Natural killer cell treated with Interleukin-12 subunit alpha and Interleukin-12 subunit beta and Interleukin-15 and Interleukin-18, amount 100 ng/mL, for 72 hours (primary cell): ENCODE measurements around the gene NAP1L4. TPM values are rescaled to one million over a fixed set of nuclear protein-coding genes. Genes with fewer than 3 reads are reported as not detected.
A peak's percentile ranks its signal among the peaks of the same experiment; 100 is the strongest.
"Not testable (repeated sequence)": the region's sequence is repeated elsewhere in the genome, so short reads cannot be mapped to it uniquely, and the experiment has no call there.

Experiments
- ATAC-seq, 2 donors: fragments of 150-1000 bp; cut with Tn5 transposase in 1 of 2; sonication (Bioruptor Pico), chemical (Tn5 transposase) in 1 of 2; 2 replicates each; pipeline ENCODE4 v1.10.0; 2021
- DNase-seq: peaks from one replicate; pipeline ENCODE4 v3.0.0; 2022; ENCODE audit warnings: low spot score
- H3K27ac Mint-ChIP-seq, 2 donors: 1 replicate in 1 of 2; 2 replicates in 1 of 2; pipeline ENCODE4 v1.8.0; 2022; ENCODE audit warnings: mixed read lengths in 2 of 2, mild to moderate bottlenecking in 1 of 2, moderate library complexity in 1 of 2
- H3K27me3 Mint-ChIP-seq, 2 donors: 1 replicate in 1 of 2; 2 replicates in 1 of 2; pipeline ENCODE4 v1.8.0; 2022; ENCODE audit warnings: mixed read lengths in 2 of 2
- H3K36me3 Mint-ChIP-seq: one replicate; pipeline ENCODE4 v1.8.0; 2022; ENCODE audit warnings: mixed read lengths
- H3K4me1 Mint-ChIP-seq, 2 donors: 1 replicate in 1 of 2; 2 replicates in 1 of 2; pipeline ENCODE4 v1.8.0; 2022; ENCODE audit warnings: low read depth in 2 of 2, mixed read lengths in 2 of 2, mild to moderate bottlenecking in 1 of 2
- H3K4me3 Mint-ChIP-seq: one replicate; pipeline ENCODE4 v1.8.0; 2022; ENCODE audit warnings: mixed read lengths
- H3K9me3 Mint-ChIP-seq: 2 replicates; pipeline ENCODE4 v1.8.0; 2022; ENCODE audit warnings: mixed read lengths
- total RNA-seq, 2 donors: library from RNA; stranded (reverse); gene quantifications; one replicate each; pipeline ENCODE4 v1.2.3, GENCODE V29; 2022

Gene NAP1L4
- total RNA-seq, 2 donors from 2014 or later: 160 to 222 TPM

GRCh38 chr11:2938458-2939418, 53.4 kb downstream of the NAP1L4 start:
- DNase-seq, H3K27me3 Mint-ChIP-seq, ATAC-seq: not testable (repeated sequence)
- Mint-ChIP-seq H3K4me3 (peak overlapping the region; percentile 5), H3K9me3 (peaks cover 14% of the 10 kb centered on the region), H3K27ac (peak overlapping the region; percentile 40 to 75), H3K4me1 (peaks cover 7 to 15% of the 10 kb centered on the region in 2 donors), H3K36me3 (peaks cover 20% of the 10 kb centered on the region)

DNA sequence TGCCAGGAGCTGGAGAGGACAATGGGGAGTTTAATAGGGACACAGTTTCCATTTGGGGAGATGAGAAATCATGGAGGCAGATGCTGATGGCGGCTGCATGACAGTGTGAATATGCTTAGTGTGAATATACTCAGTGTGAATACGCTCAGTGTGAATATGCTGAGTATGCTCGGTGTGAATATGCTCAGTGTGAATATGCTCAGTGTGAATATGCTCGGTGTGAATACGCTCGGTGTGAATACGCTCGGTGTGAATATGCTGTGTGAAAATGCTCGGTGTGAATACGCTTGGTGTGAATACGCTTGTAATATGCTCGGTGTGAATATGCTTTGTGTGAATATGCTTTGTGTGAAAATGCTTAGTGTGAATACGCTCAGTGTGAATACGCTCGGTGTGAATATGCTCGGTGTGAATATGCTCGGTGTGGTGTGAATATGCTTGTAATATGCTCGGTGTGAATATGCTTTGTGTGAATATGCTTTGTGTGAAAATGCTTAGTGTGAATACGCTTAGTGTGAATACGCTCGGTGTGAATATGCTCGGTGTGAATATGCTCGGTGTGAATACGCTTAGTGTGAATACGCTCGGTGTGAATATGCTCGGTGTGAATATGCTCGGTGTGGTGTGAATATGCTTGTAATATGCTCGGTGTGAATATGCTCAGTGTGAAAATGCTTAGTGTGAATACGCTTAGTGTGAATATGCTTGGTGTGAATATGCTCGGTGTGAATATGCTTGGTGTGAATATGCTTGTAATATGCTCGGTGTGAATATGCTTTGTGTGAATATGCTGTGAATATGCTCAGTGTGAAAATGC, 54.3 kb downstream of the NAP1L4 start:
- ATAC-seq, H3K4me3 Mint-ChIP-seq, DNase-seq, H3K27me3 Mint-ChIP-seq: not testable (repeated sequence)
- Mint-ChIP-seq H3K9me3 (peaks cover 14% of the 10 kb centered on the region), H3K27ac (peak overlapping the region; percentile 40 to 75), H3K4me1 (peaks cover 7 to 18% of the 10 kb centered on the region in 2 donors), H3K36me3 (peaks cover 20% of the 10 kb centered on the region)

GRCh38 chr11:2934611-2935239, 57.4 kb downstream of the NAP1L4 start:
- Mint-ChIP-seq H3K36me3 (peaks cover 20% of the 10 kb centered on the region), H3K27me3 (no peaks in the 10 kb centered on the region), H3K9me3 (peaks cover 14% of the 10 kb centered on the region), H3K27ac (no peak overlapping the region), H3K4me1 (peaks cover 17 to 28% of the 10 kb centered on the region in 2 donors), H3K4me3 (no peak overlapping the region)
- DNase-seq (peak; percentile 62), ATAC-seq (no peak)

DNA sequence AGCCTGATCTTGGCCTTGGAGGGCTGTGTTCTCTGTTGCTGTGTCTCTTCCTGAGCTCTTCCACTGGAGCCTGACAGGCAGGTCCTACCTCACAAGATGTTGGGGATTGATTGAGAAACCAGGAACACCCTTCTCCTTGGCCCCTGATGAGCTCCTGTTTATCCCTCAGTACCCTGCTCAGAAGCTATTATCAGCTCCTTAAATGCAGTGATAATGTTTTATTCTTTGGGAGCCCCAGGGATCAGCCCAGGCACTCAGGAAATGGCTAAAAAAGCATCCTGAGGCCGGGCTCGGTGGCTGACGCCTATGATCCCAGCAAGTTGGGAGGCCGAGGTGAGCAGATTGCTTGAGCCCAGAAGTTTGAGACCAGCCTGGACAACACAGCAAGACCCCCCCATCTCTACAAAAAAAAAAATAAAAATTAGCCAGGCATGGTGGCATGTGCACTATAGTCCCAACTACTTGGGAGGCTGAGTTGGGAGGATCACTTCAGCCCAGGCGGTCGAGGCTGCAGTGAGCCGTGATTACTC, 58.0 kb downstream of the NAP1L4 start:
- Mint-ChIP-seq H3K4me1 (peaks cover 16 to 27% of the 10 kb centered on the region in 2 donors), H3K4me3 (no peak overlapping the region), H3K36me3 (peaks cover 20% of the 10 kb centered on the region), H3K27me3 (no peaks in the 10 kb centered on the region), H3K9me3 (peaks cover 14% of the 10 kb centered on the region), H3K27ac (peak overlapping the region; percentile 60 to 78)
- ATAC-seq (no peak), DNase-seq (peak; percentile 51)

DNA sequence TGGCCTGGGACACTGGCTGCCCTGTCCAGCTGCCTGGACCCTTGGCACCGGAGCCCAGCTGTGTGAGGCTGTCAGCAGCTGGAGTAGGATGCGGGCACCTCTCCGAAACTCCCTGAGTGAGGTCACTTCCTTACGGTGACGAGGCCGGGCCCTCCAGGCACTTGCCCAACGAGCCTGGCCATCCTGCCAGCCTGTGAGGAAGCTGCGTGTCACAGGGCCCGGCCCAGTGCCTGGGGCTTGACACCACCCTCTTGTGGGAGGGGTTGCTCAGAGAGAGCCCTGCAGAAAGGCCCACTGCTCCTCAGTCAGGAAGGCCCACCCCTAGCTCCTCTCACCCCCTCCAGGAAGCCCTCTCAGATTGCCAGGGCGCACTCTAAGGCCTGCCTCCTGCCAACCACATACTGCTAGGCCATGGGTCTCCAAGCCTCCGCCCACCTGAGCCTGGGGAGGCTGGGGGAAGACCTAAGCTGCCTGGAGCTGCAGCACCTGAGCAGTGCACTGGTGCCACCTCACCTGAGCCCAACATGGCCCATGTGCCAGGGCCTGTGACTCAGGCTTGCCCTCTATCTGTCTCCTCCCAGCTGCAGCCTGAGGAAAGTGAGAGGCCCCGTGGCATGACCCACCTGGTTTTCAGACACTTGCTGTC, 58.6 kb downstream of the NAP1L4 start:
- peak; percentile 88 to 89 for ATAC-seq
- H3K4me3 Mint-ChIP-seq: no peak overlapping the region
- no peaks in the 10 kb centered on the region for H3K27me3 Mint-ChIP-seq
- DNase-seq: peak; percentile 88
- H3K36me3 Mint-ChIP-seq: peaks cover 14% of the 10 kb centered on the region
- H3K27ac Mint-ChIP-seq: peak overlapping the region; percentile 60 to 78
- peaks cover 11% of the 10 kb centered on the region for H3K9me3 Mint-ChIP-seq
- H3K4me1 Mint-ChIP-seq: peaks cover 10 to 29% of the 10 kb centered on the region in 2 donors

- H3K4me3 Mint-ChIP-seq: no peak overlapping the region
- peaks cover 5% of the 10 kb centered on the region in 2 donors for H3K27me3 Mint-ChIP-seq
- peak; percentile 36 to 49 for ATAC-seq
- peaks cover 6% of the 10 kb centered on the region for H3K9me3 Mint-ChIP-seq
- H3K27ac Mint-ChIP-seq: peak overlapping the region; percentile 60 to 78
- DNase-seq: peak; percentile 69
- peaks cover 15 to 34% of the 10 kb centered on the region in 2 donors for H3K4me1 Mint-ChIP-seq
- H3K36me3 Mint-ChIP-seq: peaks cover 8% of the 10 kb centered on the region
These were observed 59.3 kb downstream of the NAP1L4 start for GRCh38 chr11:2932850-2933251.

DNA sequence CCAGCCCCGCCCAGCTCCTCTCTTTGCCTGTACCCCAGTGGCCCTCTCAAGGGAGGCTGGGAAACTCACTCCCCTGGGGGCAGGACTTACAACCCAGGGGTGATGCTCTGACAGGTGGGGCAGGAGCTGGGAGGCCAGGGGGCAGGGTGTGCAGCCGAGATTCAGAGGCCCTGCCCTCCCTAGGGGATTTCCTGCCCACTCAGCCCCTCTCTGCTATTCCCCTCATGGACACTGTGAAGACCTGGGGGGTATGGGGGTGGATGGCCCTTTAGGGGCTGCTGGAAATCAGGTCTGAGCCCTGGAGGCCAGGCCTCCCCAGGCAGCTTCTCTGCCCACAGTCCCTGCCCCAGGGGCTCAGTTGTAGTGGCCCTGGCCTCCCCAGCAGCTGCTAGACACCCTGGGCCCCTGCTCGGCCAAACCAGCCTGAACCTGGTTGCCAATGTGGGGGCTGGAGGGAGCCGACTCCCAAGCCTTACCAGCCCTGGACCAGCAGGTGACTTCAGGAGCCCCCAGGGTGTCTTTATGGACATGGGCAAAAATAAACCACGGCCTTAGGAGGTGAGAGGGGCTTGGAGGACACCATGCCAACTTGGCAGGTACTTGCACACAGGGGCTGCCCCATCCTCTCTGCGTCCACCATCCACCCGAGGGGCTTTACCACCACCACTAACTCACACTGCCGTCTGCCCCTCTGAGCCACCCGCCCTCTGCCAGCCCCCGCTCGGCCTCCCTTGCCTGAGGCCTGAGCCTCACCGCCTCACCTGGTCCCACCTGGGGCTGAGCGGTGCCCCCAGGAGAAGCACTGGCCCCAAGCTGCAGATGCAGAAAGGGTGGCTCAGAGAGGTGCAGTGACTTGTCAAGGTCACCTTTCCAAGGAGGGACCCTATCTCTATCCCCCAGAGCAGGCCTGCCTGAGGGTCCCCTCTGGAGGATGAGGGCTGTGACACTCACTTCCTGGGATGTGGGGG, 60.1 kb downstream of the NAP1L4 start:
- Mint-ChIP-seq H3K4me3 (no peak overlapping the region), H3K27ac (peak overlapping the region; percentile 60 to 78), H3K27me3 (peaks cover 9% of the 10 kb centered on the region in 2 donors), H3K4me1 (peaks cover 20 to 32% of the 10 kb centered on the region in 2 donors), H3K36me3 (no peaks in the 10 kb centered on the region), H3K9me3 (no peaks in the 10 kb centered on the region)
- DNase-seq: peak; percentile 56
- ATAC-seq: no peak

- Mint-ChIP-seq H3K36me3 (no peaks in the 10 kb centered on the region), H3K4me3 (no peak overlapping the region), H3K9me3 (no peaks in the 10 kb centered on the region), H3K4me1 (peaks cover 20 to 32% of the 10 kb centered on the region in 2 donors), H3K27me3 (peaks cover 9% of the 10 kb centered on the region in 2 donors), H3K27ac (peak overlapping the region in 1 of 2 donors; percentile 37)
- peak; percentile 54 for DNase-seq
- no peak for ATAC-seq
These were observed 60.7 kb downstream of the NAP1L4 start for GRCh38 chr11:2931420-2931746.

DNA sequence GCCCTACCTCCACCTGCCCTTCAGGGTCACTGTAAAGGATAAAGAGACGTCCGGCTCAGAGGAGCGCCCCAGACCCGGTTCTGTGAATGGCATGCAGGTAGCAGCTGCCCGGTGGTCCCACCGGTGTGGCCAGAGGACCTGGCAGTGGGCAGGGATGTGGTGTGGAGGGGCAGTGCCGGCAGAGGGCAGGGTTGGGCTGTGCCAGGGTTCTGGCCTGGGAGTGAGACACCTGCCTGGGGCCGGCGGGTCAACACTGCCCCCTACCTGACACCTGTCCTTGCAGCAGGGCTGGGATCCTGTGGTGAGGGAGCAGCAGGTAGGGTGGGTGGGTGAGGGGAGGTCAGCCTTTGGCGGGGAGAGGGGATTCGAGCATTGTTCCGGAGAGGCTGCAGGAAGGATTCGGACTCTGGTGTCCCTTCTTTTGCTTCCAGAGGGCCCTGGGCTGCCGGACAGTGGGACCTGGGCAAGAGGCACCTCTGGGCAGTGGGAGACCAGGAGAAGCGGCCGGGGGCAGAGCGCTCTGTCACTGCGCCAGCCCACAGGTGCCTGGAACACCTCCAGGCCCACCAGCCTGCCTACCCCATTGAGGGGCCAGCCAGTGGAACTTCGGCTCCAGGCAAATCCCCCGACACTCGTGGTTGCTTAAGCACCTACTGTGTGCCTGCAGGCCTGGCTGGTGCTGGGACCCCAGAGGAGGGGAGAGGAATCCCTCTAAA, 61.3 kb downstream of the NAP1L4 start:
- Mint-ChIP-seq H3K36me3 (no peaks in the 10 kb centered on the region), H3K27ac (peak overlapping the region; percentile 80 to 88), H3K4me1 (peaks cover 20 to 32% of the 10 kb centered on the region in 2 donors), H3K4me3 (peak overlapping the region; percentile 84), H3K9me3 (no peaks in the 10 kb centered on the region), H3K27me3 (peaks cover 9% of the 10 kb centered on the region in 2 donors)
- ATAC-seq: peak in 1 of 2 donors; percentile 4
- peak; percentile 67 for DNase-seq

DNA sequence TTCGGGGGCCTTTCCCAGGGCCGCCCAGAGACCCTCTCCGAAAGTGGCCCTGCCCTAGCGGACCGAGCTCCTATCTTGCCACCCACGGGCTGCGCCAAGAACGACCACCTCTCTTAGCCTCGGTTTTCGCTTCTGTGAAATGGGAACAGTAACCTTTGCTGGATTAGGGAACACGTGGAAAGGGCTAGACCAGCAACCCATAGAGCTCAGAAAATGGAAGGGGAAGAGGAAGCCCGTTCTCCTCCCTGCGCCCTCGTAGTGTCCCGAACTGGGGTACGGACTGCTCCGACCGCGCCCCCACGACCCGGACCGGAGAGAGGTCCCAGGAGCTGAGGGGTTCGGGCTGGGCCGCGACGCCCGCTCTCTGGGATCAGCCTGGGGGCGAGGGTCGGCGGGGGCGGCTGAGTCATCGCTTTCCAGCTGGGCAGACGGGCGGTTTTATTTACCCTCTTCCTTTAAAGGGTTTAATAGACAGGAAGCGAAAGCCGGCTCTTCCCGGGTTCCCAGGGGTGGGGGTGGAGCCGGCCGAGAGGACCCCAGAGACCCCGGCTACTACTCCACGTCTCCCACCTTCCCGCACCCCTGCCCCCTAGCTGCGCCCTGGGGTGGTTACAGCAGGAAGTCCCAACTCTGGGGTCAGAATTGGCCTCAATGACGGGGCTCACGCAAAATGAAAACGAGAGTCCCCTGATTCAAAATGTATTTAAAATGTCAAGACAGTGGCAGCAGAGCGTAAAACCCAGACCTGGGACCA, 62.0 kb downstream of the NAP1L4 start:
- H3K4me1 Mint-ChIP-seq: peaks cover 20 to 32% of the 10 kb centered on the region in 2 donors
- no peaks in the 10 kb centered on the region for H3K36me3 Mint-ChIP-seq
- ATAC-seq (peak; percentile 19 to 36), DNase-seq (peak; percentile 70)
- H3K27ac Mint-ChIP-seq: peak overlapping the region; percentile 80 to 88
- H3K9me3 Mint-ChIP-seq: no peaks in the 10 kb centered on the region
- peaks cover 9% of the 10 kb centered on the region in 2 donors for H3K27me3 Mint-ChIP-seq
- peak overlapping the region; percentile 84 for H3K4me3 Mint-ChIP-seq

- H3K36me3 Mint-ChIP-seq: no peaks in the 10 kb centered on the region
- H3K27me3 Mint-ChIP-seq: peaks cover 9% of the 10 kb centered on the region in 2 donors
- ATAC-seq (peak; percentile 57 to 78), DNase-seq (peak; percentile 90)
- peak overlapping the region; percentile 84 for H3K4me3 Mint-ChIP-seq
- no peaks in the 10 kb centered on the region for H3K9me3 Mint-ChIP-seq
- H3K27ac Mint-ChIP-seq: peak overlapping the region in 1 of 2 donors; percentile 88
- peaks cover 20 to 32% of the 10 kb centered on the region in 2 donors for H3K4me1 Mint-ChIP-seq
These were observed 62.6 kb downstream of the NAP1L4 start for GRCh38 chr11:2929531-2929949.
